GM10266 (cell line): ENCODE measurements around the gene TERT.
"Not testable (repeated sequence)": the region's sequence is repeated elsewhere in the genome, so short reads cannot be mapped to it uniquely, and the experiment has no call there.

ENCODE experiments used
- DNase-seq: peaks from one replicate; pipeline ENCODE4 v3.0.0; 2012; ENCODE audit errors: extremely low spot score
- CTCF ChIP-seq: IDR thresholded peaks from 2 replicates; pipeline ENCODE4 v1.5.1; 2012; ENCODE audit warnings: mild to moderate bottlenecking, low read depth; ENCODE audit not compliant: control insufficient read depth, insufficient read depth; ENCODE audit errors: missing control alignments

The TERT gene

GRCh38 chr5:1235838-1236237, 59.0 kb downstream of the TERT start:
- no peak for DNase-seq
- TF ChIP-seq CTCF: no peak

GRCh38 chr5:1235379-1235778, 59.5 kb downstream of the TERT start:
- TF ChIP-seq CTCF: no peak
- no peak for DNase-seq

GRCh38 chr5:1232780-1233179, 62.1 kb downstream of the TERT start:
- no peak for TF ChIP-seq CTCF
- DNase-seq: no peak

- no peak for TF ChIP-seq CTCF
- no peak for DNase-seq
These were observed 63.4 kb downstream of the TERT start for GRCh38 chr5:1231354-1231905.

GRCh38 chr5:1230551-1230950, 64.3 kb downstream of the TERT start:
- no peak for TF ChIP-seq CTCF
- no peak for DNase-seq

GRCh38 chr5:1229822-1230221, 65.0 kb downstream of the TERT start:
- no peak for TF ChIP-seq CTCF
- DNase-seq: no peak

- DNase-seq: not testable (repeated sequence)
These were observed 65.8 kb downstream of the TERT start for GRCh38 chr5:1229023-1229422.

GRCh38 chr5:1228120-1228519, 66.7 kb downstream of the TERT start:
- no peak for DNase-seq

More at GRCh38 chr5:1228120-1228519, 66.7 kb downstream of the TERT start:
- TF ChIP-seq CTCF: no peak
